GM19035 (cell line): ENCODE data around the gene IQSEC3.
A peak's percentile ranks its signal among the peaks of the same experiment; 100 is the strongest.
"Not testable (repeated sequence)": the region's sequence is repeated elsewhere in the genome, so short reads cannot be mapped to it uniquely, and the experiment has no call there.

ENCODE experiments used
- ATAC-seq: cut with Tn5 transposase; IDR thresholded peaks from one replicate; pipeline ENCODE4 v1.9.1; 2021; ENCODE audit not compliant: unreplicated experiment

Gene IQSEC3

GRCh38 chr12:177336-177979, 110.9 kb downstream of the IQSEC3 start:
- ATAC-seq = no peak

- ATAC-seq = no peak
Measured at GRCh38 chr12:177980-178828, 111.6 kb downstream of the IQSEC3 start.

GRCh38 chr12:178829-179109, 112.2 kb downstream of the IQSEC3 start:
- no peak for ATAC-seq

- ATAC-seq = no peak
Measured at GRCh38 chr12:179131-179884, 112.7 kb downstream of the IQSEC3 start.

DNA sequence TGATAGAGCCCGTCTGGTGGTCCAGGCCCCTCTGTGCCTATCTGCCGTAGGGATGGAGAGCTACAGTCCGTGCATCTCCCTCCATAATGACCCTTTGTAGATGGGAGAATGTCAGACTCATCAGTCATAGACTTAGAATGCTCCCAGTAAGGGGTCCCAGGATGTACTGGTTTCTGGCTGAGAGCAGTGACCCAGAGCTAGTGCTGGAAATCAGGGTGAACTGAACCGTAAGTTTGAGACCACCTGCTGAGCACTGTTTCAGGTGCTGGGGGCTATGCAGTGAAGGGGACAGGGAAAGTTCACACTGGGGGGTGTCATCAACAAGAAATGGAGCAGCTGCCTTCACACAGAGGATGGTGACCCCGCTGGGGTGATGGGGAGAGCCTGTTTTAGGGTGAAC, 113.3 kb downstream of the IQSEC3 start:
- no peak for ATAC-seq

DNA sequence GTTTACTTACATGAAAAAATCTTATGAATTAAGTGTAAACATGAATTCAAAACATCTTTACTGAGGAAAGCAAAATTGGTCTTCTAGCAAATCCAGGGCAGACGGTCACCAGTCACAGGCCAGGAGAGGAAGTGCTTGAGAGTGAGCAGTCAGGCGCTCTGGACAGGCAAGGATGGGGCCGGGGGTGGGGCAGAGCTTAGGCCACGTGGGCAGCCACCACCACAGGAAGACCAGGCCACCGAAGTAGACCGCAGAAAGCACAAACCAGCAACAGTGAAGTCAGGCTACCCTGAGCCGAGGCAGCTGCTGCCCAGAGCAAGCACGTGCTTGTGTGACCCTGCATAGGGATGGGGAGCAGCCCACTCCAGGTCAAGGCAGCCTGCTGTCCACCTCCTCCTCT, 113.9 kb downstream of the IQSEC3 start:
- ATAC-seq = peak; percentile 60

- no peak for ATAC-seq
Measured at GRCh38 chr12:181921-182320, 115.4 kb downstream of the IQSEC3 start.

DNA sequence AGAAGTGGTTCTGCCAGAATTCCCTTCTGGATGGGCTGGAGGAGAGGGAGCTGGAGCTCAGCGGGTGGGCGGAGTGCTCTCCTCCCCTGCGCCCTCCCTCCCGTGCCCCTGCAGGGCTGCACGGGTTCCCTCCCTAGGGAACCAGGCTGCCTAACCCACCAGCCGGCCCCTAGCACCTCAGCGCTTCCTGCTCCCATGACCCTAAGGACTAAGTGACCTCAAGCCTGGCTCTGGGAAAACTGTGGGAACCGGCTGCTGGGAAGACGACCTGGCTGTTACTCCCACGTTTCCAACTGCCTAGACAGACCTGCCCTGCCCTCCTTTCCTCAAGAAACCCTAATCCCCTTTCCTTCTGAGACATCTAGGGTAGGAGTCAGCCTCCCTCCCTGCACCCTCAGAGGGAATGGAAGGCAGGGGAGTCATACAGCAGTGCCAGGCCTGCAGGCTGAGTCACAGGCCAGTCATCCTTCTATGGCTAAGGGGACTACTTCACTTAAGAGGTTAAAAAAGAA, 115.9 kb downstream of the IQSEC3 start:
- no peak for ATAC-seq

DNA sequence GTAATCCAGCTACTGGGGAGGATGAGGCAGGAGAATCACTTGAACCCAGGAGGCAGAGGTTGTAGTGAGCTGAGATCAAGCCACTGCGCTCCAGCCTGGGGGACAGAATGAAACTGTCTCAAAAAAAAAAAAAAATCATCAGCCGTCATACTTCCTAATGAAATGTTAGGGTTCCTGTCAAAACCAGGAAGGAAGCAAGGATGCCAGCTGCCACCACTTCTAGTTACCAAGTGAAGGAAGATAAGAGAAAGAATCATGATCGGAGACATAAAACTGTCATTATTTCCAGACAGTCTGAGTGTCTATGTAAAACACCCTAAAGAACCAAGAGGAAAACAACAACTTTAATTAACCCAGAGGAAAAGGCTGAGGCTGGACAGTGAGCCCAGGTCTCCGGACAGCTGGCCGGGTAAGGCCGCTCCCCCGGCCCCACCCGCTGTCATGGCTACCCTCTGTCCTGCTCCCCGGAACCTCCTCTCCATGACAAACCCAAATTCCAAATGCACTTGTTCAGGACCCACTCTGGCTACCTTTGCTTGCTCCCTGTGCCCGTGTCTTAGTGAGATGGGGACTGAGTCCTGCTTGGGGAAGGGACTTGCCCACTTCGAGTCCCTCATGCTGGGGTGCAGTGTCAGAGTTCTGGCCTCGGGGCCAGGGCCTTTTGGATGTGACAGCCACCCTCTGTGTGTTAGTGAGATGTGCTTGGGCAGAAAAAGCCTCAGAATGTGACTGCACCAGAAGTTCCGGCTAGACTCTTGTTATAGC, 118.4 kb downstream of the IQSEC3 start:
- ATAC-seq = no peak

- ATAC-seq = no peak
Measured at GRCh38 chr12:185576-185955, 119.0 kb downstream of the IQSEC3 start.

- ATAC-seq = no peak
Measured at GRCh38 chr12:186006-186625, 119.5 kb downstream of the IQSEC3 start.

DNA sequence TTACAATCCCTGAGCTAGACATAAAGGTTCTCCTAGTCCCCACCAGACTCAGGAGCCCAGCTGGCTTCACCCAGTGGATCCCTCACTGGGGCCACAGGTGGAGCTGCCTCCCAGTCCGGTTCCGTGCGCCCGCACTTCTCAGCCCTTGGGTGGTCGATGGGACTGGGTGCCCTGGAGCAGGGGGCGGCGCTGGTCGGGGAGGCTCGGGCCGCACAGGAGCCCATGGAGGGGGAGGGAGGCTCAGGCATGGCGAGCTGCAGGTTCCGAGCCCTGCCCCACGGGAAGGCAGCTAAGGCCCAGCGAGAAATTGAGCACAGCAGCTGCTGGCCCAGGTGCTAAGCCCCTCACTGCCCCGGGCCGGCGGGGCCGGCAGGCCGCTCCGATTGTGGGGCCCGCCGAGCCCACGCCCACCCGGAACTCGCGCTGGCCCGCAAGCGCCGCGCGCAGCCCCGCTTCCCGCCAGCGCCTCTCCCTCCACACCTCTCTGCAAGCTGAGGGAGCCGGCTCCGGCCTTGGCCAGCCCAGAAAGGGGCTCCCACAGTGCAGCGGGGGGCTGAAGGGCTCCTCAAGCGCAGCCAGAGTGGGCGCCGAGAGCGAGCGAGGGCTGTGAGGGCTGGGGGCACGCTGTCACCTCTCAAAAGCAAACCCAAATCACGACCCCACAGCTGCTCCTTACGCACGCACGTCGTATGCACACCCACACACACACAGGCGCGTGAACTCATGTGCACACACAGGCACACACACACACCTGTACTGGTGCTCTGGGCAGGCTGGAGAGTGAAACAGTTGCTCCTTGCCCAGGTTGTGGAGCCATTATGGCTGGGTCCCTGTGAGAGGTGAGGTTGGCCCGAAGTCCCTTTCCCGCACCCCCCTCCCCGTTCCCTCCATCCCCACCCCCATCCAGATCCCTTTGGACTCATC, 121.7 kb downstream of the IQSEC3 start:
- ATAC-seq = not testable (repeated sequence)

GRCh38 chr12:188910-189621, 122.5 kb downstream of the IQSEC3 start:
- ATAC-seq = no peak

- ATAC-seq = no peak
Measured at GRCh38 chr12:189622-189962, 123.0 kb downstream of the IQSEC3 start.

DNA sequence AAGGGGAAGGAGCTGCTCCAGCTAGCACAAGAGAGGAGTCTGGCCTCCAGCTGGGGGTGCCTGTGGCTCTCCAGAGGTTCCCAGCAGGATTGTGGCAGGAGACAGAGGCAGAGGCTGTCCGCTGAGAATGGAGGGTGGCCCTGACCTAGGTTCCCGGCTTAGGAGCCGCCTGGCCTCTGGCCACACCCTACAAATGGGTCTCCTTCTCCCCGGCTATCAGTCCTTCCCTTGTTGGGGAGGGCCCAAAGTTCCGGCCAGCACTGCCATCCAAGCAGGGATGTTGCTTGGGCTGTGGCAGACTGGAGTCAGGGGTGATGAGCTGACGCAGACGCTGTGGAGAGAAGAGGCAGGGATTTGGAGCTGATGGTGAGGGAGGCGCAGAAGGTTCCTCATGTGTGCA, 124.3 kb downstream of the IQSEC3 start:
- ATAC-seq = no peak

DNA sequence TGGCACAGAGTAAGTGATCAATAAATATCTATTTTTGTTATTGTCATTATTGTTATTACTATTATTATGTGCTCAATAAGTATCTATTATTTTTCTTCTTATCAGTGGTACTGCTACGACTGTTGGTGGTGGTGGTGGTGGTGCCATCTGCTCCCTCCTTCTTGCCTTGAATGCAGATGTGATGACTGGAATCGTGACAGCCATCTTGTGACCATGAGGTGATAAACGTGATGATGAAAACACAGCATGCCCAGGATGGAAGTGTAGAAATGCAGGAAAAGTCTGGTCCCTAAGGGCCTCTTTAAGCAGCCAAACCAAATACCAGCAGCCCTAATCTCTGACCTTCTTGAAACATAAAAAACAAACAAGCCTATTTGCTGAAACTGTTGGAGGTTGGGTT, 125.0 kb downstream of the IQSEC3 start:
- no peak for ATAC-seq

GRCh38 chr12:193261-193660, 126.7 kb downstream of the IQSEC3 start:
- ATAC-seq = no peak

DNA sequence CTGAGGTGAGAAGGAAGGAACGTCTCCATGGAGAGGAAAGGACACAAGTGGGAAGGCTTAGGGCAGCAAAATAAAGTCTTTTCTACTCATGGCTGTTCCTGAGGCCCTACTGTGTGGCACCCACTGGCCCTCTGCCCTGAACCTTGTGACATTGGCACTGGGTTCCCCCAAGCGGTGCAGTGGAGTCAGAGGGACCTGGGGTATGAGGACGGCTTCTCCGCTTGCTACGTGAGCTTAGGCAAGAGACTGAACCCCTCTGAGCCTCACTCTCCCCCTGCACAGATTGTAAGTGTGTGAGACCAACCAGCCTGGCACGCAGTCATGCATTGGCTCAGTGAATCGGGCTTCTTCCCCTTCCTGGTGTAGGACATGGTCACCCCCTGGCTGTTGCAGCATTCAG, 127.7 kb downstream of the IQSEC3 start:
- ATAC-seq = no peak

- no peak for ATAC-seq
Measured at GRCh38 chr12:195156-195555, 128.6 kb downstream of the IQSEC3 start.
